Germinal center (tissue), 1 donor: ENCODE results near the gene SUN1.

ENCODE experiments used
- DNase-seq: peaks from one replicate; pipeline ENCODE4 v3.0.0; 2012; ENCODE audit warnings: mixed read lengths, low spot score

SUN1 gene

DNA sequence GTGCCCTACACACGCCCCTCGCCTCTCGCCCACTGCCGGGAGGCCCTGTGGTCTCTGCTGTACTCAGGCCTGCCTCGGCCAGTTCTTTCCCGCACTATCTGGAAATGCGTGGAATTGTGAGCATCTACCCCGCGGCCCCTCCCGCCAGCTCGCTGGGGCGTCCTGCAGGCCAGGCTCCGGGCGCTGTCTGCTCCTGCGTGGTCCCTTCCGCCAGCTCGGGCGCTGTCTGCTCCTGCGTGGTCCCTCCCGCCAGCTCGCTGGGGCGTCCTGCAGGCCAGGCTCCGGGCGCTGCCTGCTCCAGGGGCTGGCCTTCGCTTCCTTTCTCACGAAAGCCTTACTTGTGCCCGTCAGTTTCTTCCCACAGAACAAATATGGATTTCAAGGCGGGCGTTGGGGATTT lies 59.0 kb downstream of the SUN1 start:
- no peak for DNase-seq

DNA sequence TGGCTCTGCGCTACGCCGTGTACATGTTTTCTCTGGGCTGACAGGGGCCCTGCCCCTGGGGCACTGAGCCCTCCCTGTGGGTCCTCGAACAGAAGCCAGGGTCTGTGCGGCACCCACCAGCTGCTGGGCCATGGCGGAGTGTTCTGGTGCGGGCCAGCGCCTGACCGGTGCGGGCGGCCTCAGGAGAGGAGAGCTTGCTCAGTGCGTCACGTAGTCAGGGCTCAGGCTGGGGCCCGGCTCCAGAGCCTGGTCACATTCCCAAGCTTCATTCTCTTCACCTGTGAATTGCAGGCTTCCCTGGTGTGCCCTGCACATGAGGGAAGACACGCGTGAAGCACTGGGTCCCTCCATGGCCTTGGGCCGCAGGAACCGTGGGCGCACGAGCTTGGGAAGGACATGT lies 59.5 kb downstream of the SUN1 start:
- DNase-seq = no peak

DNA sequence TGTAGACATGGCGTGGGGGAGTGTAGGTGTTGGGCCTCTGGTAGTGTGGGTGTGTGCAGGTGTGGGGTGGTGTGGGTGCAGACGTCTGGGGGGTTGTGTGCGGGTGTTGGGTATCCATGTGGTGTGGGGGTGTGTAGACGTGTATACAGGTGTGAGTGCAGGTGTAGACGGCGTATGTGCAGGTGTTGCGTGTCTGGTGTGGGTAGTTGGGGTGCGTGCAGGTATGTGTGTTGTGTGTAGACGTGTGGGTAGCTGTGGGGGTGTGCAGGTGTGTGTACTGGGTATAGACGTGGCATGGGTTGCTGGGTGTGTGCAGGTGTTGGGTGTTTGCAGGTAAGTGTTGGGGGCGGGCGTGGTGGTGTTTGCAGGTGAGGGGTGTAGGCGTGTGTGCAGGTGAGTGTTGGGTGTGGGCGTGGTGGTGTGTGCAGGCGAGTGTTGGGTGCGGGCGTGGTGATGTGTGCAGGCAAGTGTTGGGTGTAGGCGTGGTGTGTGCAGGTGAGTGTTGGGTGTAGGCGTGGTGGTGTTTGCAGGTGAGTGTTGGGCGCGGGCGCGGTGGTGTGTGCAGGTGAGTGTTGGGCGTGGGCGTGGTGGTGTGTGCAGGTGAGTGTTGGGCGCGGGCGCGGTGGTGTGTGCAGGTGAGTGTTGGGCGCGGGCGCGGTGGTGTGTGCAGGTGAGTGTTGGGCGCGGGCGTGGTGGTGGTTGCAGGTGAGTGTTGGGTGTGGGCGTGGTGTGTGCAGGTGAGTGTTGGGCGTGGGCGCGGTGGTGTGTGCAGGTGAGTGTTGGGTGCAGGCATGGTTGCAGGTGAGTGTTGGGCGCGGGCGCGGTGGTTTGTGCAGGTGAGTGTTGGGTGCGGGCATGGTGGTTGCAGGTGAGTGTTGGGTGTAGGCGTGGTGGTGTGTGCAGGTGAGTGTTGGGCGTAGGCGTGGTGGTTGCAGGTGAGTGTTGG lies 60.6 kb downstream of the SUN1 start:
- DNase-seq = no peak

GRCh38 chr7:893686-894085 lies 61.4 kb downstream of the SUN1 start:
- no peak for DNase-seq

DNA sequence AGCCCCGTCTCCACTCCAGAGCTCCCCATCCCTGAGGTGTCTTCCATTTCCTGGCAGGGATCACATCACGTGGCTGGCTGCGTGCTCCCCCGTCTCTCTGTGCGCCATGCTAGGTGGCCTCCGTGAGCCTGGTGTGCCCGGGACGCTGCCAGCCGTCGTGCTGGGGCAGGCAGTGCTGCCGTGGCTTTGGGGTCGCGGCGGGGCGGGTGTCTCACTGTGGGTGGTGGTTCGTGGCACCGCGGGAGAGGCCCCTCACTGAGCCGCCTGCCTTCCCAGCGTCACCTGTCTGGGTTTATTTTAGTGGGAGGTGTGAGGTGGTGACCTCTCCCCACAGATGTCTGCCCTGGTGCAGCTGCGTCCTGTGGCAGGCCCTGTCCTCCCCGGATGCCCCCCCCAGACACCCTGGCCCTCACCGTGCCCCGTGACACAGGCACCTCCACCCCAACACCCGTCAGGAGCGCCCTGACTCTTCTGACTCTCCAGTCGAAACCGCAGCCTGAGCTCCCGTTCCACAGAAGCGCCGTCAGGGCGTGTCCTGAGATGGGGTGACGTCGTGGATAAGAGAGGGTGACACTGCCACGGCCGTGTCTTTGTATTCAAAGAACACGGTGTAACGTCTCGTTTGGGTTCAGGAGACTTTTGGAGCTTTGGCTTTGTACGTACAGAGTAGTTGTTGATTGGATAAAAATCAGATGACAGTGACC lies 62.0 kb downstream of the SUN1 start:
- DNase-seq = no peak

DNA sequence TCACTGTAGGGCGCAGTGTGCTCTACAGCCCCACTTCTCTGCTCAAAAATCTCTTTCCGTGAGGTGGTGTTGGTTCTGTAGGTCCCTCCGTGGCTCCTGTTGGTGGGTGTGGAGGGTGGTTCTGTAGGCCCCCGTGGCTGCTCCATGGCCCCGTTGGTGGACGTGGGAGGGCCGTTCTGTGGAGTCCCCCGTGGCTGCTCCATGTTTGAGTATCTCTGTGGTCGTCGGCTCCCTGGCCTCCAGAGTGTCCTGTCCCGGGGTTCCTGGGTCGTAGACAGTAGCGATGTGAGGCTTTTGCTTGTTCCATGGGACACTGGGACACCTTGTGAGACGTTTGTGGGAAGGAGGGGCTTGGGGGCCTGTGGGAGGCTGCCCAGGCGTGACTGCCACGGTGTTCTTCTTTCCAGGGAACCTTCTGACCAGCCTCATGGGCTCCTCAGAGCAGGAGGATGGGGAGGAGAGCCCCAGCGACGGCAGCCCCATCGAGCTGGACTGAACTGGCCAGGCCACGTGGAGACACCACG lies 62.7 kb downstream of the SUN1 start:
- DNase-seq = no peak

- no peak for DNase-seq
These were observed 63.3 kb downstream of the SUN1 start for GRCh38 chr7:895451-896052.

GRCh38 chr7:896346-897075 lies 64.2 kb downstream of the SUN1 start:
- no peak for DNase-seq

- DNase-seq = no peak
These were observed 64.8 kb downstream of the SUN1 start for GRCh38 chr7:897086-897485.

DNA sequence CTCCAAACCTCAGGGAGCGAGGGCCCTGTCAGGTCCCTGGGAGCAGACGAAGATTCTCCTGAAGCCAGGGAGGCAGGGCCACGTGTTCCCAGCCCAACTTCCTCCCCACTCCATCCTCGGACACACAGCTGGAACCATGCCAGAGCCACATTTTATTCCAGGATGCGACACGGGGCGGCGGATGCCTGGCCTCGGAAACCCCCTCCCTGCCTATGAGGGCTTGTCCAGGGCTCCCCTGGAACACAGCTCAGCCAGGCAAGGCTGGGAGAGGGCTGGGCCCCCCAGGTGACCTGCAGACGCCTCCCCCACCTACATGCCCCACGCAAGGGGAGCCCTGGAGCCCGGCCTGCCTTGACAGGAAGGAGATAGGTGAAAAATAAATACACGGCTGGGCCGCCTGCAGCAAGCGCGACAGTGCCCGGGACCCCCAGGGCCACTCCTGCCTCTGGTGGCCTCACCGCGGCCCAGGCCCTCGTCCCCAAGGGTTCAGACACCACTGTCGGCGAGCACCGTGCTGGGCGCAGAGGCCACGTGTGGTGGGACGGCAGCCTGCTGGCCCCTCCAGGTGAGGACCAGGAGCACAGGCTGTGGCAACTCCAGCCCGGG lies 65.6 kb downstream of the SUN1 start:
- DNase-seq = no peak

GRCh38 chr7:898460-898854 lies 66.2 kb downstream of the SUN1 start:
- no peak for DNase-seq

DNA sequence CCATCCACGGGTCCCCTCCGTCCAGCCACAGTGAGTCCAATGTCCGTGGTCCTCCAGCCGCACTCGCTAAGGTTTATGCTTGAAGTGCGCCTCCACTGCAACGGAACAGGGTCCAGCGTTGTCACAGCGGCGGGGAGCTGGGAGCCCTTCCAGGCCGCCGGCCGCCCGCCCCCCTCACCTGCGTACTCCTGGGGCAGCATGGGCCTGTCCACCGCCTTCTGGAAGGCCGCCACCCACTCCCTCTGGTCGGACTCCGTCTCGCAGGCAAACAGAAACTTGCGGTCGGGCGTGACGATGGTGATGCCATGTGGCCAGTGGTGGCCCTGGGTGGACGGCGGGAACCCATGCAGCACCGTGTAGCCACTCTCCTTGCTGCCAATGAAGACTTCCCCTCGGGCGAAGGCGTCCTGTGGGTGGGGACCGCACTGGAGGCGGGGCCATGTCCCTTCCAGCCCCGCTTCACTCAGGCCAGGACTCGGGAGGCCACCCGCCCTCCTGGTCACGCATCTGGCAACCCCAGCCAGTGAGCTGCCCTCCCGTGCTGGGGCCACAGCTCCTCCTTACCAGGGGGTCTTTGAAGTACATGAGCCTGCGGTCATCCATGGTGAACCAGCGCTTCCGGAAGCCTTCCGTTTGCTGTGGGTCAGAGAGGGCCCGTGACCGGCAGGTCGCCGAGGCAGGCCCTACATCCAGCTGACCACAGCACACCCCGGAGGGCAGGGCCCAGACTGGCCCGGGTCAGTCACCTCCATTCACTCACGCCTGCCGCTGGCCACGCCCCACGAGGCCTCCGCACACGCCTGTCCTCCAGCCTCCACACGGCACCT lies 66.8 kb downstream of the SUN1 start:
- no peak for DNase-seq

DNA sequence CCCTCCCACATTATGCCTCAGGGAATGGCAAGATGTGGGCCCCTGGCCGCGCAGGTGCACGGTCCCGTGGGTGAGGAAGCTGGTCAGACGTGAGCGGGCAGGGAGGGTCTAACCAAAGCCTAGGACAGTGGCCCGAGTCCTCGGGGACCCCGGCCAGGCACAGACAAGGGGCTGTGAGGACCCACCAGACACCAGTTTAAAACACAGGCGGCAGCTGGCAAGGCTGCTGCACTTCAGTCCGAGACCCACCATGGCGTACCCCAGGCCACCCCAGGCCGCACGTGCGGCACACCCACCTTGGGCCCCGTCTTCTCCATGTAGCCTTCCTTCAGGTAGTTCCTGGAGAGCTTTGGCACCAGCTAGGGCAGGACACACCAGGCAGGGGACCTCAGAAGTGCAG lies 67.5 kb downstream of the SUN1 start:
- DNase-seq = no peak

DNA sequence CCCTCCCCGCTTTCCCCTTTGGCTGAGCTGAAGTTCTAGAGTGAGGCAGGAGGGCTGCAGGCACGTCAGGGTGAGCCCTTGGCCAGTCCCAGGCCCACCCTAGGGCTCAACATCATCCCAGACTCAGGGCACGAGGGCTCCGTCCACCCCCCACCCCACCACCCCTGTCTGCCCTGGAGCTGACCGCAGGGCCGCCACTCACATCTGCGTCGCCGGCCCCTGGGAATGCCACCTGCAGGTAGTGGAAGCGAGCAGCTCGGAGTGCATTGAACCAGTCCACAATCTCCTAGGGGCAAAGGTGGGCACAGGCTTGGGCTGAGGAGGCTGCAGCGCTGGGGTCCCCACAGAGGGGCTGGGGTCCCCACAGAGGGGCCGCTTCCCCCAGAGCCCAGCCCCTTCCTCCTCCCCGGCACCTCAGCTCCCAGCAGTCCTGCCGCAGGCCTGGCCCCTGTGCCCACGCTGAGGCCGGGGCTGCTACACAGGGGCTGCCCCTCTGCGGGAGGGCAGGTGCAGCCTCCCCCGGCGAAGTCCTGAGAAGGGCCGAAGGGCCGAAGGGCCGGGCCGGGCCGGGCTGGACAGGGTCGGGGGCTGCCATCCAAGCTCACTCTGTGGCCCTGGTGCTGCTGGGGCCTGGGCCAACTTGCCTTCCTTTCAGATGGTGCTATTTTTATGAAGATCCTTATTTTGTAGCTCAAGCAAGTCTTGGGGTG lies 68.2 kb downstream of the SUN1 start:
- no peak for DNase-seq

GRCh38 chr7:901041-901387 lies 68.7 kb downstream of the SUN1 start:
- no peak for DNase-seq

- DNase-seq = peak; percentile 91
These were observed 69.3 kb downstream of the SUN1 start for GRCh38 chr7:901388-902154.

DNA sequence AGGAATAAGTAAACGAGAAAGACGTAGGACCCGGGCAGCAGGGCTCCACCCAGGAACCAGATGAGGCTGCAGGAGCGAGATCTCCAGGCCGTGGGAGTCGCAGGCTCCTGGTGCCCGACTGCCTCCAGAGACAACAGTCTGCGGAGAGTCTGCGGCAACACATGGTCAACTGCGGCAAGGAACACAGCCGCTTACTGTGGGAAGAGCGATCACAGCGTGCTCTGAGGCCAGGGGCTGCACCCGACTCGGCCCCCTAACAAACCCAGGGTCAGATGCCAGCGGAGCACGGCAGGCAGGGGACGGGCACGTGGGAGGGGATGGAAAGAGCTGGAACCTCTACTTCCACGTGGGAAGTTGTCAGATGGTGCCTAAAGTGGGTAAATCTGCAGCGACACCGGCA lies 70.7 kb downstream of the SUN1 start:
- DNase-seq = no peak

- no peak for DNase-seq
These were observed 71.9 kb downstream of the SUN1 start for GRCh38 chr7:903921-904755.

GRCh38 chr7:904847-905246 lies 72.6 kb downstream of the SUN1 start:
- DNase-seq = no peak
